CD4-positive, alpha-beta T cell treated with Interleukin-15 for 4 hours (primary cell): Measurements from ENCODE around the gene RASA3.
"Not testable (repeated sequence)": the region's sequence is repeated elsewhere in the genome, so short reads cannot be mapped to it uniquely, and the experiment has no call there.

Source experiments
- DNase-seq: peaks from one replicate; pipeline ENCODE4 v3.0.0-alpha.2; 2020; ENCODE audit warnings: low spot score

The RASA3 gene

GRCh38 chr13:114101358-114102130 lies 30.9 kb downstream of the RASA3 start:
- no peak for DNase-seq

- DNase-seq: no peak
These were observed 31.7 kb downstream of the RASA3 start for GRCh38 chr13:114100446-114101357.

GRCh38 chr13:114099918-114100445 lies 32.4 kb downstream of the RASA3 start:
- DNase-seq: no peak

- no peak for DNase-seq
These were observed 33.2 kb downstream of the RASA3 start for GRCh38 chr13:114099191-114099590.

GRCh38 chr13:114098689-114099056 lies 33.8 kb downstream of the RASA3 start:
- DNase-seq: not testable (repeated sequence)

- DNase-seq: no peak
These were observed 34.3 kb downstream of the RASA3 start for GRCh38 chr13:114097893-114098688.

- DNase-seq: no peak
These were observed 35.1 kb downstream of the RASA3 start for GRCh38 chr13:114097212-114097892.

GRCh38 chr13:114096811-114097211 lies 35.6 kb downstream of the RASA3 start:
- DNase-seq: no peak

GRCh38 chr13:114096031-114096485 lies 36.4 kb downstream of the RASA3 start:
- no peak for DNase-seq

GRCh38 chr13:114095486-114095885 lies 36.9 kb downstream of the RASA3 start:
- DNase-seq: no peak

- DNase-seq: no peak
These were observed 39.3 kb downstream of the RASA3 start for GRCh38 chr13:114093118-114093517.

- DNase-seq: no peak
These were observed 40.0 kb downstream of the RASA3 start for GRCh38 chr13:114092468-114092867.

GRCh38 chr13:114090476-114090875 lies 41.9 kb downstream of the RASA3 start:
- DNase-seq: no peak

GRCh38 chr13:114089751-114090400 lies 42.5 kb downstream of the RASA3 start:
- DNase-seq: no peak

GRCh38 chr13:114089341-114089740 lies 43.1 kb downstream of the RASA3 start:
- DNase-seq: no peak

- no peak for DNase-seq
These were observed 43.6 kb downstream of the RASA3 start for GRCh38 chr13:114088863-114089262.

GRCh38 chr13:114088234-114088633 lies 44.2 kb downstream of the RASA3 start:
- no peak for DNase-seq

GRCh38 chr13:114087430-114087829 lies 45.0 kb downstream of the RASA3 start:
- no peak for DNase-seq

GRCh38 chr13:114082849-114083645 lies 49.4 kb downstream of the RASA3 start:
- DNase-seq: no peak
